ENCODE results near the gene THAP10. TPM values are rescaled to one million over a fixed set of nuclear protein-coding genes. Genes with fewer than 3 reads are reported as not detected.
"Not testable (repeated sequence)": the region's sequence is repeated elsewhere in the genome, so short reads cannot be mapped to it uniquely, and the experiment has no call there.

Gene THAP10
- total and polyA plus RNA-seq, 4 donors = 1.2 to 3.1 (median 2.2) TPM

DNA sequence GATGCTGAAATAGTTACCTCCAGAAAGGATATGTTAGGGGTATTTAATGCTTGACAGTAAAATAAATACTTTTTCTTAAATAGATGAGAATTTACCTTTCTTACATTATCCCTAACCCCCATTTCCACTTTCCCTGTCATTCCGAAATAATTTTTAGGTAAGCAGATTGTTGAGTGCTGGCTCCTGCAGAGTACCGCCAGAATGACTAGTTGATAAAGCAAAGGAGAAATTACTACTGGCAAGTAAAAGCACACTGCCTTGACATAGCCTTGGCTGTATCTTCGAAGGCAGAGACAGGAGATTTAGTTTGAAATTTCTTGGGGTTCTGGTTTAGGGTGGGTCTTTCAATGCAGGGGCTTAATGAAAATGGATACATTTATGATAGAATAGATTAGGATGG, 41.2 kb upstream of the THAP10 start:
- H3K27ac ChIP-seq (ENCODE audit: low read depth in 1 of 2, low read length in 1 of 2) = no peak overlapping the region
- no peaks in the 10 kb centered on the region for H3K9me3 ChIP-seq (ENCODE audit: control insufficient read depth in 4 of 4, insufficient read depth in 3 of 4, low read length in 3 of 4)
- no peaks in the 10 kb centered on the region for H3K36me3 ChIP-seq (ENCODE audit: control insufficient read depth in 4 of 4, insufficient read depth in 4 of 4, low read length in 4 of 4)
- TF ChIP-seq, protein P1, sequence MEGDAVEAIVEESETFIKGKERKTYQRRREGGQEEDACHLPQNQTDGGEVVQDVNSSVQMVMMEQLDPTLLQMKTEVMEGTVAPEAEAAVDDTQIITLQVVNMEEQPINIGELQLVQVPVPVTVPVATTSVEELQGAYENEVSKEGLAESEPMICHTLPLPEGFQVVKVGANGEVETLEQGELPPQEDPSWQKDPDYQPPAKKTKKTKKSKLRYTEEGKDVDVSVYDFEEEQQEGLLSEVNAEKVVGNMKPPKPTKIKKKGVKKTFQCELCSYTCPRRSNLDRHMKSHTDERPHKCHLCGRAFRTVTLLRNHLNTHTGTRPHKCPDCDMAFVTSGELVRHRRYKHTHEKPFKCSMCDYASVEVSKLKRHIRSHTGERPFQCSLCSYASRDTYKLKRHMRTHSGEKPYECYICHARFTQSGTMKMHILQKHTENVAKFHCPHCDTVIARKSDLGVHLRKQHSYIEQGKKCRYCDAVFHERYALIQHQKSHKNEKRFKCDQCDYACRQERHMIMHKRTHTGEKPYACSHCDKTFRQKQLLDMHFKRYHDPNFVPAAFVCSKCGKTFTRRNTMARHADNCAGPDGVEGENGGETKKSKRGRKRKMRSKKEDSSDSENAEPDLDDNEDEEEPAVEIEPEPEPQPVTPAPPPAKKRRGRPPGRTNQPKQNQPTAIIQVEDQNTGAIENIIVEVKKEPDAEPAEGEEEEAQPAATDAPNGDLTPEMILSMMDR (IDR thresholded peaks at IDR 0.05; ENCODE audit: control extremely low read depth, extremely low read depth) = no peak
- ATAC-seq (ENCODE audit: insufficient read depth, low FRiP score) (no peak), DNase-seq (no peak)
- H3K4me3 ChIP-seq = no peak overlapping the region
- peaks cover 0 to 4% (median 0%) of the 10 kb centered on the region in 5 donors for H3K4me1 ChIP-seq (ENCODE audit: control insufficient read depth in 5 of 5, insufficient read depth in 5 of 5, low read length in 5 of 5)
- no peaks in the 10 kb centered on the region for H3K27me3 ChIP-seq (ENCODE audit: control insufficient read depth in 3 of 3, insufficient read depth in 3 of 3, low read length in 2 of 3)
- no peak overlapping the region for H3K9ac ChIP-seq (ENCODE audit: insufficient read depth in 1 of 2, low read length in 2 of 2)
- WGBS, 2 donors = 65 to 79% methylated on average over 3 of the region's 3 CpGs

DNA sequence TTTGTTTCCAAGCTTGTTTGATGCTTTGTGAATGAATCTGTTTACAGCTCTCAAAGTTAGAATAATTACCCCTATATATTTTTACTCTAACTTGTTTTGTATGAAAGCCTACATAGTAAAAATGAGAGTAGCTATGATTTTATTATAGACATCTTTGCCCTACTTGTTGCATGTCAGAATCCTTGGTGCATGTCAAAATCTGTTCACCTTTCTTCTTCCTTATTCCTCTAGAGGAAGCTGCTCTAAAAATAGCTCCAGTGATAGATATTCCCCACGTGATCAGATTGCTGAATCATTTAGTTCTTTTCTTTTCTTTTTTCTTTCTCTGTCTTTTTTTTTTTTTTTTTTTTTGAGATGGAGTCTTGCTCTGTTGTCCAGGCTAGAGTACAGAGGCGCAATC, 40.2 kb upstream of the THAP10 start:
- ATAC-seq (ENCODE audit: insufficient read depth, low FRiP score) = no peak
- DNase-seq = no peak
- 63 to 71% methylated on average over 2 of the region's 2 CpGs for WGBS, 2 donors
- no peak overlapping the region for H3K9ac ChIP-seq (ENCODE audit: insufficient read depth in 1 of 2, low read length in 2 of 2)
- H3K9me3 ChIP-seq (ENCODE audit: control insufficient read depth in 4 of 4, insufficient read depth in 3 of 4, low read length in 3 of 4) = no peaks in the 10 kb centered on the region
- H3K27ac ChIP-seq (ENCODE audit: low read depth in 1 of 2, low read length in 1 of 2) = no peak overlapping the region
- TF ChIP-seq, protein P1 (IDR thresholded peaks at IDR 0.05; ENCODE audit: control extremely low read depth, extremely low read depth) = no peak
- peaks cover 0 to 4% (median 0%) of the 10 kb centered on the region in 5 donors for H3K4me1 ChIP-seq (ENCODE audit: control insufficient read depth in 5 of 5, insufficient read depth in 5 of 5, low read length in 5 of 5)
- H3K36me3 ChIP-seq (ENCODE audit: control insufficient read depth in 4 of 4, insufficient read depth in 4 of 4, low read length in 4 of 4) = no peaks in the 10 kb centered on the region
- no peak overlapping the region for H3K4me3 ChIP-seq
- H3K27me3 ChIP-seq (ENCODE audit: control insufficient read depth in 3 of 3, insufficient read depth in 3 of 3, low read length in 2 of 3) = no peaks in the 10 kb centered on the region

DNA sequence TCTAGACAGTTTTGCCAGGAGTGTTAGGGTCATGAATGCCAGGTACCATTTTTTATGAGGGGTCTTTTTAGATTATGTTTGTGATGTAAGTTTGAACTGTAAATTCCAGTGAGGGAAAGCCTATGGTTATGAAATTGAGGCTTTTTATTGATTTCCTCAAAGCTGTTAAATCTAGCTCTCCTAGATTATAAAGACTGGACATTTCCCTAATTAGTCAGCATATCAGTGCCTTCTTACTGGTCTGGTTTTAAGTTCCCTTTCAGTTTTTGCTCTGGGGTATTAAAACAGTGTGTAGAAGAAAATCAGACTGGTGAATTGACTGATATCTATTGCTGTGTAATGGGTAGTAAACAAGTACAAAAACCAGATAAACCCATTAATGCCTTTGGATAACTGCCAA, 39.6 kb upstream of the THAP10 start:
- ATAC-seq (ENCODE audit: insufficient read depth, low FRiP score) (no peak), DNase-seq (no peak)
- Histone ChIP-seq H3K36me3 (ENCODE audit: control insufficient read depth in 4 of 4, insufficient read depth in 4 of 4, low read length in 4 of 4) (no peaks in the 10 kb centered on the region), H3K4me1 (ENCODE audit: control insufficient read depth in 5 of 5, insufficient read depth in 5 of 5, low read length in 5 of 5) (peaks cover 0 to 4% (median 0%) of the 10 kb centered on the region in 5 donors), H3K9ac (ENCODE audit: insufficient read depth in 1 of 2, low read length in 2 of 2) (no peak overlapping the region), H3K27me3 (ENCODE audit: control insufficient read depth in 3 of 3, insufficient read depth in 3 of 3, low read length in 2 of 3) (no peaks in the 10 kb centered on the region), H3K4me3 (no peak overlapping the region), H3K27ac (ENCODE audit: low read depth in 1 of 2, low read length in 1 of 2) (no peak overlapping the region), H3K9me3 (ENCODE audit: control insufficient read depth in 4 of 4, insufficient read depth in 3 of 4, low read length in 3 of 4) (no peaks in the 10 kb centered on the region)
- TF ChIP-seq, protein P1 (IDR thresholded peaks at IDR 0.05; ENCODE audit: control extremely low read depth, extremely low read depth) = no peak

DNA sequence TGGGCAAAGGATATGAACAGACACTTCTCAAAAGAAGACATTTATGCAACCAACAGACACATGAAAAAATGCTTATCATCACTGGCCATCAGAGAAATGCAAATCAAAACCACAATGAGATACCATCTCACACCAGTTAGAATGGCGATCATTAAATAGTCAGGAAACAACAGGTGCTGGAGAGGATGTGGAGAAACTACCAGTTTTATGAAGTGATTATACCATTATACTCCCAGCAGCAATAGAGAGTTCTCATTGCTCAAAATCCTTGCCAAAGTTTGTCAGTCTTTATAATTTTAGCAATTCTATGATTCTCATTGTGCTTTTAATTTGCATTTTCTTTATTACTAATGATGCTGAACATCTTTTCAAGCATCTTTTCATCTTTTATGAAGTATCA, 34.7 kb upstream of the THAP10 start:
- not testable (repeated sequence) for H3K27ac ChIP-seq (ENCODE audit: low read depth in 1 of 2, low read length in 1 of 2); H3K9ac ChIP-seq (ENCODE audit: insufficient read depth in 1 of 2, low read length in 2 of 2); H3K4me1 ChIP-seq (ENCODE audit: control insufficient read depth in 5 of 5, insufficient read depth in 5 of 5, low read length in 5 of 5); ATAC-seq (ENCODE audit: insufficient read depth, low FRiP score); H3K9me3 ChIP-seq (ENCODE audit: control insufficient read depth in 4 of 4, insufficient read depth in 3 of 4, low read length in 3 of 4); H3K4me3 ChIP-seq; H3K36me3 ChIP-seq (ENCODE audit: control insufficient read depth in 4 of 4, insufficient read depth in 4 of 4, low read length in 4 of 4); H3K27me3 ChIP-seq (ENCODE audit: control insufficient read depth in 3 of 3, insufficient read depth in 3 of 3, low read length in 2 of 3); DNase-seq
- 42 to 66% methylated on average over 1 of the region's 1 CpG for WGBS, 2 donors
